Osteocyte (in vitro differentiated cells): ENCODE data around the gene EBF4. TPM values are rescaled to one million over a fixed set of nuclear protein-coding genes. Genes with fewer than 3 reads are reported as not detected.

ENCODE experiments used
- DNase-seq: peaks from one replicate; pipeline ENCODE4 v3.0.0; 2021; ENCODE audit warnings: mixed read lengths; ENCODE audit not compliant: unreplicated experiment; ENCODE audit errors: extremely low spot score
- H3K27ac Mint-ChIP-seq: one replicate; pipeline ENCODE4 v1.8.0; 2021; ENCODE audit warnings: mild to moderate bottlenecking, mixed read lengths; ENCODE audit not compliant: unreplicated experiment
- H3K27me3 Mint-ChIP-seq: one replicate; pipeline ENCODE4 v1.8.0; 2021; ENCODE audit warnings: mixed read lengths; ENCODE audit not compliant: unreplicated experiment
- H3K36me3 Mint-ChIP-seq: one replicate; pipeline ENCODE4 v1.8.0; 2021; ENCODE audit warnings: mixed read lengths; ENCODE audit not compliant: unreplicated experiment
- H3K4me1 Mint-ChIP-seq: one replicate; pipeline ENCODE4 v1.8.0; 2021; ENCODE audit warnings: mixed read lengths; ENCODE audit not compliant: unreplicated experiment
- H3K4me3 Mint-ChIP-seq: one replicate; pipeline ENCODE4 v1.8.0; 2021; ENCODE audit warnings: mild to moderate bottlenecking, moderate library complexity, mixed read lengths; ENCODE audit not compliant: unreplicated experiment
- H3K9me3 Mint-ChIP-seq: one replicate; pipeline ENCODE4 v1.8.0; 2021; ENCODE audit warnings: mixed read lengths; ENCODE audit not compliant: unreplicated experiment
- total RNA-seq: library from RNA; stranded (reverse); gene quantifications from 2 replicates; pipeline ENCODE4 v1.2.1, GENCODE V29; 2021
- TF ChIP-seq, protein P1 (sequence below): fragments of 200-600 bp; sonication (generic); IDR thresholded peaks from 2 replicates; pipeline ENCODE4 v1.5.0; 2021; ENCODE audit warnings: antibody characterized with exemption, mild to moderate bottlenecking, moderate library complexity

Gene EBF4
- total RNA-seq, 1 donor from 2014 or later: 12.8 TPM

DNA sequence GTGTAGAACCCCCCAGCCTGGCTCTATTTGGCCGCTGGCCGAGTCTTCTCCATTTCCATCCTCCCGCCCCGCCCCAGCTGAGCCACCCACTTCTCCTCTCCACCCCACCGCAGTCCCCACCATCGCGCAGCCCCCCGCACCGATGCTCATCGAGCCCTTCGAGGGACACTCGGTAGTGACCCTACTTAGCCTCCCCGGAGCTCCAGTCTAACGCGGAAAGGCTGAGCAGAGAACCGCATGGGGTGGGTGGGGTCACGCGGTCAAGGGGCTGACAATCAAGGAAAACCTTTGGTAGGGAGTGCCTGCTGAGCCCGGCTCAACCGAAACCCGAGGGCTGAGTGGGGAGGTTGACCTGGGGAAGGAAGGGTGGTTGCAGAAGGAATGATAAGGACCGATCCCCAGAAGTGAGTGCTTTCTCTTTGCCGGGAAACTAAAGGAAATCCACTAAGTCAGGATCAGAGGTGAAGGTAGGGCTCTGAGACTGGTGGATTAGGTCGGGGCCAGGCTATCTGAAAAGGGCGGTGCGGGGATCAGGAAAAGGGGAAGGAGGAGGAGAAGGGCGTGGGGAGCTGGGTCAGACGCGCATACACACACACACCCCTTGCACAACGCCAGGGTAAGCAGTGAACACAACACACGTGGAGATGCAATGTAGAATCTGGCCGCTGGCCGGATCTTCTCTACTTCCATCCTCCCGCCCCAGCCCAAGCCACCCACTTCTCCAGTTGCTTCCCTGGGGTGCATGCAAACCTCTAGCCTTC, 58.1 kb downstream of the EBF4 start:
- TF ChIP-seq, protein P1, sequence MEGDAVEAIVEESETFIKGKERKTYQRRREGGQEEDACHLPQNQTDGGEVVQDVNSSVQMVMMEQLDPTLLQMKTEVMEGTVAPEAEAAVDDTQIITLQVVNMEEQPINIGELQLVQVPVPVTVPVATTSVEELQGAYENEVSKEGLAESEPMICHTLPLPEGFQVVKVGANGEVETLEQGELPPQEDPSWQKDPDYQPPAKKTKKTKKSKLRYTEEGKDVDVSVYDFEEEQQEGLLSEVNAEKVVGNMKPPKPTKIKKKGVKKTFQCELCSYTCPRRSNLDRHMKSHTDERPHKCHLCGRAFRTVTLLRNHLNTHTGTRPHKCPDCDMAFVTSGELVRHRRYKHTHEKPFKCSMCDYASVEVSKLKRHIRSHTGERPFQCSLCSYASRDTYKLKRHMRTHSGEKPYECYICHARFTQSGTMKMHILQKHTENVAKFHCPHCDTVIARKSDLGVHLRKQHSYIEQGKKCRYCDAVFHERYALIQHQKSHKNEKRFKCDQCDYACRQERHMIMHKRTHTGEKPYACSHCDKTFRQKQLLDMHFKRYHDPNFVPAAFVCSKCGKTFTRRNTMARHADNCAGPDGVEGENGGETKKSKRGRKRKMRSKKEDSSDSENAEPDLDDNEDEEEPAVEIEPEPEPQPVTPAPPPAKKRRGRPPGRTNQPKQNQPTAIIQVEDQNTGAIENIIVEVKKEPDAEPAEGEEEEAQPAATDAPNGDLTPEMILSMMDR: no peak
- Mint-ChIP-seq H3K9me3 (no peaks in the 10 kb centered on the region), H3K27me3 (peaks cover 64% of the 10 kb centered on the region), H3K4me1 (peaks cover 23% of the 10 kb centered on the region), H3K36me3 (no peaks in the 10 kb centered on the region), H3K27ac (no peak overlapping the region), H3K4me3 (peak overlapping the region; percentile 65)
- DNase-seq: peak; percentile 67

DNA sequence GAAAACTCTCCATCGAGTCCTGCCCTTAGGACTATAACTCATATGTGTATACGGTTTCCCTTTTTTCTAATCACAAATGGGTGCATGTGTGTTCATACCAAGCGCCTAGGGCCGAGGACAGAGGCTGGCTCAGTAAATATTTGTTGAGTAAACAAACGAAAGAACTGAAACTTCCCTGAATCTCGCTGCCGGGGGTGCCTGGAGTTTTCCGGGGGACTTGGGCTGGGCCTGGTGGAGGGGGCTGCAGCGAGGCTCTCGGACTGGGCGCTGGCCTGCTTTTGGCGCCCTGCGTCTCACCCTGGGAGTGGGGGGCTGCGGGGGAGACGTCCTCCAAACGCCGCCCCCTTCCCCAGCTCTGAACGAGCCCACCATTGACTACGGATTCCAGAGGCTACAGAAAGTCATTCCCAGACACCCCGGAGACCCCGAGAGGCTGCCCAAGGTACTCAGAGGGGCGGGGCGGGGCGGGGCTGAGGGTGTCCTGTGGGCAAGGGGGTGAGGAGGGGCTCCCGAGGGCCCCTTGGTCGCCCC, 58.8 kb downstream of the EBF4 start:
- Mint-ChIP-seq H3K4me3 (peak overlapping the region; percentile 65), H3K27me3 (peaks cover 63% of the 10 kb centered on the region), H3K27ac (no peak overlapping the region), H3K9me3 (no peaks in the 10 kb centered on the region), H3K36me3 (no peaks in the 10 kb centered on the region), H3K4me1 (peaks cover 23% of the 10 kb centered on the region)
- TF ChIP-seq, protein P1: no peak
- DNase-seq: peak; percentile 75

DNA sequence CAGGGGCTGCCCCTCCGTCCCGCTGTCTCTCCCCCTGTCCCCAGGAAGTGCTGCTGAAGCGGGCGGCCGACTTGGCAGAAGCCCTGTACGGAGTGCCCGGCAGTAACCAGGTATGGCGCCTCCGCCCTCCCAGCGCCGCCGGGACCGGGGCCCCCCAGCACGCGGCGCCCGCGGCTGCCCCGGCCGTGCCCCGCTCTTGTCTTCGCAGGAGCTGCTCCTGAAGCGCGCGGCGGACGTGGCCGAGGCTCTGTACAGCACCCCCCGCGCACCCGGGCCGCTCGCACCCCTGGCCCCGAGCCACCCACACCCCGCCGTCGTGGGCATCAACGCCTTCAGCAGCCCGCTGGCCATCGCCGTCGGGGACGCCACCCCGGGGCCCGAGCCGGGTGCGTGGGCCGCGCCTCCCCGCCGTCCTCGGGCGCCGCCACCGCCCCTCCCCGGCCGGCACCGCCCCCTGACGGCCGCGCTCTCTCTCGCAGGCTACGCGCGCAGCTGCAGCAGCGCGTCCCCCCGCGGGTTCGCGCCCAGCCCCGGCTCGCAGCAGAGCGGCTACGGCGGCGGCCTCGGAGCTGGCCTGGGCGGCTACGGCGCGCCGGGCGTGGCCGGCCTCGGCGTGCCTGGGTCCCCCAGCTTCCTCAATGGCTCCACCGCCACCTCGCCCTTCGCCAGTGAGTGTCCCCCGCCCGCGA, 59.4 kb downstream of the EBF4 start:
- no peak for DNase-seq
- peaks cover 23% of the 10 kb centered on the region for H3K4me1 Mint-ChIP-seq
- peak overlapping the region; percentile 79 for H3K4me3 Mint-ChIP-seq
- H3K9me3 Mint-ChIP-seq: no peaks in the 10 kb centered on the region
- H3K27me3 Mint-ChIP-seq: peaks cover 58% of the 10 kb centered on the region
- H3K36me3 Mint-ChIP-seq: no peaks in the 10 kb centered on the region
- no peak overlapping the region for H3K27ac Mint-ChIP-seq
- TF ChIP-seq, protein P1: no peak

DNA sequence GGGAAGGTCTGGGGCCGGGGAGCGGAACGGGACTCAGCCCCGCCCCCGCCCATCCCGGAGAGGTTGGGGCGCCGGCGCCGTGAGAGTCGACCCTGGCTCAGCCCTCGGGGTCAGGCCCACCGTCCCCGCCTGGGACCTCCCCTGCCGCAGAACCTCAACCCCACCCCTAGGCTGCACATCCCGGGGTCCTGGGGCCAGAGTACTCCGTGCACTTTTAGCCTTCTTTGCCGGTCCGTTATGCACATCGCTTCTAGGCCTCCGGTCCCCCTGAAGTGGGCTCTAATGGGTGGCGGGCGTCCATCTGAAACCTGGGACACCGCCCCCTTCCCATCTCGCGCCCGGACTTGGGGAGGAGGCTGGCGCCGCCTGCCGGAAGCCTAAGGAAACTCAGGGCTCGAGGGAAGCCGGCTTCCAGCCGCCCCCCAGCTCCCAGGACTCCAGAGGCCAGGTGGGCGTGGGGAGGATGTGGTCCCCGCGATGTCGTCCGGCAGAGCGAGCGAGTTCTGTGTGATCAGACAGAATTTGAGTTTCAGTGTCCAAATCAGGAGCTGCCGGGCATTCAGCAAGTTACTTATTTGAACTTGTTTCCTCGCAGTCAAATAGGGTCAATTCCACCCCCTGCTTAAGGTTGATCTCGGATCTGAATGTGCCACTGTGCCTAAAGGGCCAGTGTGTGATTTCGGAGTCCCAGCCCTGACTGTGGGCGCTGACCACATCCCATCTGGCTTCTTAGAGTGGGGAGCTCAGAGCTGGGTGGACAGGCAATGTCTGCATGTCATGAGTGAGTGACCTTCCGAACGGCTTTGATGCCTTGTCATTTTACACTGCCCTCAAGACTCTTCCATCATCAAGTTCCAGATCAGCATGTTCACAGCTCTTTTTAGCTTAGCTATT, 60.2 kb downstream of the EBF4 start:
- Mint-ChIP-seq H3K4me1 (peaks cover 23% of the 10 kb centered on the region), H3K4me3 (peak overlapping the region; percentile 79), H3K27ac (no peak overlapping the region), H3K27me3 (peaks cover 50% of the 10 kb centered on the region), H3K36me3 (no peaks in the 10 kb centered on the region), H3K9me3 (no peaks in the 10 kb centered on the region)
- TF ChIP-seq, protein P1: peak; percentile 84
- no peak for DNase-seq
